Stimulated activated CD8-positive, alpha-beta memory T cell treated with anti-CD3 and anti-CD28 coated beads, Interleukin-15, amount 100 ng/mL, for 1 hour (primary cell): Measurements from ENCODE around the gene SH3PXD2A.
"Not testable (repeated sequence)": the region's sequence is repeated elsewhere in the genome, so short reads cannot be mapped to it uniquely, and the experiment has no call there.

Experiments
- DNase-seq: peaks from one replicate; pipeline ENCODE4 v3.0.0-alpha.2; 2020; ENCODE audit warnings: low read depth

The SH3PXD2A gene

DNA sequence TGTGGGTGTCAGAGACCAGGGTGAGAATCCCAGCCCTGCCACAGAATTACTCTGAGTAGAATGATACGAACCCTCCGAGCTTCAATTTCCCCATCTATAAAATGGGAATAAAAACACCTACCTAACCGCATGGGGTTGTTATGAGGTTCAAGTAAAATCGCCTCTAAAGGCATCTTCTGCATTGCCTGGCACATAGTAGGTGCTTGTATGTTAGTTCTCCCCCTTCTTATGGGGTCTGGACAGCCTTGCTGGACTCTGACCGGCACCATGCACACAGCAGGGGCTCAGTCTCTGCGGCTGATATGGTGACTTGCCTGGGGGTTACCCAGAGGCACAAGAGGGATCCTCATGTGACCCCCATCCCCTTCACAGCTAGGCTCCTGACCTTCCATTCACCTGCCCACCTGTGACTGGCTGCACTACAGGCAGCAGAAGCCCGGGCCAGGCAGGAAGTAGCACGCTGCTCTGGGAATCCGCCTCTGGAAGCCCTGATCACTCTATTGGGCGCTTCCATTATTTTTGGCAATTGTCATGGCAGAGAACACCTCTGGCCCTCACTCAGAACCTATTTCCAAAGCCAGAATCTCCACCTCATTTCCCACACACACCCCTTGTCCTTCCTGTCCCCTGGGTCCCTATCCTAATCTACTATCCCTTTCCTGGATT is 6.0 kb downstream of the SH3PXD2A start:
- DNase-seq: no peak

DNA sequence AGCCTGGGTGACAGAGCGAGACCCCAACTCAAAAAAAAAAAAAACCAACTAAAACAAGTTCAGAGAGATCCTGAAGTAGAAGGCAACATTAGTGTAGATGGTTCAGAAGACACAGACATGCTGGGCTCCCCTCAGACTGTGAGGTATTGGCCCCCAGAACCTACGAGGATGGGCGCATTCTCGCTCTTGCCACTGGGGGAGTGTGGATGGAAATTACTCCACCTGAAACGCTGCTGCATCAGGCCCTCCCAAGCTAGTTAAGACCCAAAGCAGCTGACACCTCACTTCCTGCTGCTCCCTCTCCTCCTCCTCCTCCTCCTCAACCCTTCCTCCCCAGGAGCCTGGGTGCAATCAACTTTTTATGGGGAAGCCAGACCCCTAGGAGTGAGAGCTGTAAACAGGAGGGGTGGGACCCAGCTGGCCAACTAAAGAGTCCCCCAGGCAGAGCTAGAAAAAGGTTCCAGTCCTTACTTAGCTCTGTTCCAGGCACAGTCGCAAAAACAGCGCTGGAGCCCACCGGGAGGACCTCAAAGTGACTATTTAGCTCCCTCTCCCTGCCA is 7.4 kb downstream of the SH3PXD2A start:
- DNase-seq: no peak

DNA sequence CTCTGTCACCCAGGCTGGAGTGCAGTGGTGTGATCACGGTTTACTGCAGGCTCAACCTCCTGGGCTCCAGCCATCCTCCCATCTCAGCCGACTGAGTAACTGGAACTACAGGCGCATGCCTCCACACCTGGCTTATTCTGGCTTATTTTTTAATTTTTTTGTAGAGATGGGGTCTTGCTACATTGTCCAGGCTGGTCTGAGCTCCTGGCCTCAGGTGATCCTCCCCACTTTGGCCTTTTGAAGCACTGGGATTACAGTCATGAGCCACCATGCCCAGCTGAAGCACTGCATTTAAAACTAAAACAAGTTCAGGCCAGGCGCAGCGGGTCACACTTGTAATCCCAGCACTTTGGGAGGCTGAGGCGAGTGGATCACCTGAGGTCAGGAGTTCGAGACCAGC is 8.0 kb downstream of the SH3PXD2A start:
- no peak for DNase-seq

DNA sequence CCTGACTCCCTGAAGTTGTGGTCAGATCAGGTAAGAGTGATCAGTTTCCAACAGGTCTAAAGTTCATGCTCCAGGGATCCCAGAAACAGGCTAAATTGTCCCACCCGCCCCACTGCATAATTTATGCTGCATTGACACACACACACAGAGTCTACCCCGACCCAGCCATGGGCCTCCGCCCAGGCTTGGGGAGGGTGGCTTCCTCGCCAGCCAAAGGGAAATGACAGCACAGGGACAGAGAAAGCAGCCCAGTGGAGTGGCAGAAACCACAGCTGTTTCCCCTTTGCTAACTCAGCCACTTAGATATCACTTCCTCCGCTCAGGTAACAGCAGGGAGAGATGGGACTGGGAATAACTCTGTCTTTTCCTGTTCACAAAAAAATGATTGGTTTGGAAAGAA is 9.4 kb downstream of the SH3PXD2A start:
- peak; percentile 4 for DNase-seq

DNA sequence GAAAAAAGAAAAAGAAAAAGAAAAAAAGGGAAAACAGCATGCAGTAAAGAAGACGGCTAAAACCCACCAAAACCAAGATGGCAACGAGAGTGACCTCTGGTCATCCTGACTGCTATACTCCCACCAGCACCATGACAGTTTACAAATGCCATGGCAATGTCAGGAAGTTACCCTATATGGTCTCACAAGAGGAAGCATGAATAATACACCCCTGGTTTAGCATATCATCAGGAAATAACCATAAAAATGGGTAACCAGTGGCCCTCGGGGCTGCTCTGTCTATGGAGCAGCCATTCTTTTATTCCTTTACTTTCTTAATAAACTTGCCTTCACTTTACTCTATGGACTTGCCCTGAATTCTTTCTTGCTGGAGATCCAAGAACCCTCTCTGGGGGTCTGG is 10.0 kb downstream of the SH3PXD2A start:
- not testable (repeated sequence) for DNase-seq

DNA sequence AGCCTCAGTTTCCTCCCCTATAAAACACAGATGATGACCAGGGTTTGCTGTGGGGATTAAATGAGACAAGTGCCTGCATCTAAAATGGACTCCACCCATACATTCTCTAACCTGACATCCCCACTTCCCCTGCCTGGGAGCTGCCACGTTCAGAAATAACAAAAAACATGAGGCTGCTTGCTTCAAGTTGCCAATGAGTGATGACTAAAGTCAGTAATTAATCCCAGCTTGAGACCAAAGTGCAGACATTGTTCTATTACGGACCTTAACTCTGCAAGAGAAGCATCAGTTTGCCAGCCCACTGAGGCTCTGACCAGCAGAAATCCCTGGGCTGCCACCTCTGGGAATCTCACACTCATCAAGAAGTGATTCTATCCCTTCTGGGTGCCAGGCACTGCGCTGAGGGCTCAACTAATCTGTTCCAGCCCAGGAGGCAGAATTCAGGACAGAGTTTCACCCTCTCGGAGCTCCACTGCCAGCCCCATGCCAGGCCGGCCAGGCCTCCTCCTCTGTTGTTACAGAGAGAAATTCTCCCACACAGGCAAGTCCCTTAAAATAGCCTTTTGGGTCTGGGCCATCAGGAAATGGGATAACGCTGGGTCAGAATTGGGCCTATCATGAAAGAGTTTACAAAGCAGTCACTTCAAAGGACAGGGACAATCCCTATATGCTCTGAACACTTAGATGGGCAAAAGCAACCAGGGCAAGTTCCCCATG is 11.4 kb downstream of the SH3PXD2A start:
- DNase-seq: no peak

DNA sequence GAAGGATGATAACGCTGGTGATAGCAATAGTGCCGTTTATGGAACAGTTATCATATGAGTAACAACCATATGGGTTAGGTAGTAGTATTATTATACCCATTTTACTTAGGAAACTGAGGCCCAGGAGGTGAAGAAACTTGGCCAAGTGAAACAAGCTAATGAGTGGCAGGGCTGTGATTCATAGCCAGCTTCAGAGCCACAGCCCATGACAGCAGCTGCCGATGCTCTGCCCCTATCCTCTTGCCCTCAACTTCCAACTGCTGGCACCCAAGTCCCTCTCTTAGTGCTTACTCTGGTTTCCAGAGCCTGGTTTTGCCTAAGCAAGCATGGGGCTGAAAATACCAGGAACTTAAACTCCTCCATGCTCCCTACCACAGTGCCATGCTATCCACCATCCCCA is 12.3 kb downstream of the SH3PXD2A start:
- DNase-seq: no peak

DNA sequence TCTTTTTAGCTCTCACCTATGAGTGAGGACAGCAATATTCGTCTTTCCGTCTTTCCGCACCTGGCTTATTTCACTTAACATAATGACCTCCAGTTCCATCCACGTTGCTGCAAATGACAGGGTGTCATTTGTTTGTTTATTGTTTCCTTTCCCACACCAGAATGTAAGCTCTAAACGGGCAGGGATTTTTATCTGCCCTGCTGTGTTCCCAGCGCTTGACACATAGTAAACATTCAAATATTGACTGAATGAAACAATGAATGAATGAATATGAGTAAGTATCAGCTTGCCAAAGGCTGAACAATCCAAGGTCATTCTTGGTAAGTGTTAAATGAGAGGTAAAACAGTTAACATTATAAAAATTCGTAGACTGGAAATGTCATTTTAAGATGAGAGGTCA is 12.8 kb downstream of the SH3PXD2A start:
- DNase-seq: no peak

DNA sequence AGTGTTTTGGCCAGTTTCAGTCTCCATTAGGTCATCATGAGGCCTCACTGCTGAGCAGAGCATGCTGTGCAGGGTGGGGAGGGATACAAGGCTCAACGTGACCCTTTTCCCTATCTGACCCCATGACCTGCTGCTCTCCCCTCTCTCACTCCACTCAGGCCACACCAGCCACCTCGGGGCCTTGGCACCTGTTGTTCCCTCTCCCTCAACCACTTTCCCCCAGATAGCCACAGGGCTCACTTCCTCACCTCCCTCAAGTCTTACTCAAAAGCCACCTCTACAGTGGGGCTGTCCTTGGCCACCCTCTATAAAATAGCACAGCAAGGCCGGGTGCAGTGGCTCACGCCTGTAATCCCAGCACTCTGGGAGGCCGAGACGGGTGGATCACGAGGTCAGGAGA is 13.9 kb downstream of the SH3PXD2A start:
- DNase-seq: no peak

DNA sequence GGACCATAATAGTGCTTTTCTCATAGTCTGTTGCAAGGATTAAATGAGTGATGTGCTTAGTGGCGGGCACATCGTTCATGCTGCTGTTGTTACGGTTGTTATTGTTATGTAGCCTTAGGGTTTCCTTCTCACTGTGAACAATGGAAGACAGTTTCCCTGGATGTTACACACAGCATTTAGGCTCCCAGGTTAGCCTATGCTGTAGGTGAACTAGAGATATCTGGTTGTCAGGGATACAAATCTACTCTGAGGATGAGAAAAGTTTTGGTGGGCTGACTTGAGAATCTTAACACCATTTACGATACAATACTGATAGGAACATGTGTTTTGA is 14.7 kb downstream of the SH3PXD2A start:
- no peak for DNase-seq

DNA sequence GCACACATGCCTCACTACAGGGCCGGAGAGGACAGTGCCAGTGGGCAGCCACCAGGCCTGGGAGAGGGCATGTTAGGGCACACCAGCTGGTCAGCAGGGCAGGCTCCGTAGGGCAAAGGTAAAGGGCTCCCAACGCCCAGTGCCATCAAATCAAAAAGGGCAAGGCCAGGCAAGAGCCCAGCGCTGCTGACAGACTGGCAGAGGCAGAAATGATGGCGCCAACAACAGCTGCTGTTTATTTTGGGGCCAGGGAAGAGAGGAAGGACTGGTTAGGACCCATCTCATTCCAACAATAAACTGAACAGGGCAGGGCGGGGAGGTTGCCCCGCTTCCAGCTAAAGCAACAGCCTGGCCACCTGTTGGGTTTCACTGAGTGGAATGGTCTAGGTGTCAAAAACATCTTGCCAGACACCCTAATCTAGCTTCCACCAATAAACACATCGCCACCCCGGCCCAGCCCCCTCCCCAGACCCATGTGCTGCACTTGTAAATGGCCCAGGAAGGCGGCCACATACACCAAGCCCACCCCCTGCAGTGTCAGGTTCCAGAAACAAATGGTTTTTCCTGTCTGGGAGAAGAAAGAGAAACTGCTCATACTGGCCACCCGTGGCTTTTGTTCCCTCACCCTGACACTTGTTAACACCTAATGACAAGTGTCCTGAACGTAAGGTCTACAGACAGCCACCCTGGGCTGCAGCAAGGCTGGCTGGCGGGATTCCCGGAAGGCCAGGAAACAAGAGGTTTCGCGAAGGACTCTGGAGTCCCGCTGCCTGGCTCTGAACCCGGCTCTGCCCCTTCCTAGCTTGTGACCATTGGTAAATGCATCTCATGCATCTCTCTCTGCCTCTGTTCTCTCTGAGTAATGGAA is 15.3 kb downstream of the SH3PXD2A start:
- no peak for DNase-seq

DNA sequence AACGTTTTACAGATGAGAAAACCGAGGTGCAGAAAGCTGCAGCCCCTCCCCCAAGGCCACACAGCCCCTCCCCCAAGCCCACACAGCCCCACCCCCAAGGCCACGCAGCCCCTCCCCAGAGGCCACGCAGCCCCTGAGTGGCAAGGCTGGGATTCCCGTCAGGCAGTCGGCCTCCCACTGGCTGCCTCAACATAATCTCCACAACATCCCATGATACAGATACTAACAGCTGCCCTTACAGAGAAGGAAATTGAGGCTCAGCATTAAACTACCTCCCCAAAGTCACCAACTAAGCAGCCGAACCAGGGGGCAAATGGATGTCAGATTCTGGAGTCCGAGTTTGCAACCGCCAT is 15.9 kb downstream of the SH3PXD2A start:
- DNase-seq: no peak

DNA sequence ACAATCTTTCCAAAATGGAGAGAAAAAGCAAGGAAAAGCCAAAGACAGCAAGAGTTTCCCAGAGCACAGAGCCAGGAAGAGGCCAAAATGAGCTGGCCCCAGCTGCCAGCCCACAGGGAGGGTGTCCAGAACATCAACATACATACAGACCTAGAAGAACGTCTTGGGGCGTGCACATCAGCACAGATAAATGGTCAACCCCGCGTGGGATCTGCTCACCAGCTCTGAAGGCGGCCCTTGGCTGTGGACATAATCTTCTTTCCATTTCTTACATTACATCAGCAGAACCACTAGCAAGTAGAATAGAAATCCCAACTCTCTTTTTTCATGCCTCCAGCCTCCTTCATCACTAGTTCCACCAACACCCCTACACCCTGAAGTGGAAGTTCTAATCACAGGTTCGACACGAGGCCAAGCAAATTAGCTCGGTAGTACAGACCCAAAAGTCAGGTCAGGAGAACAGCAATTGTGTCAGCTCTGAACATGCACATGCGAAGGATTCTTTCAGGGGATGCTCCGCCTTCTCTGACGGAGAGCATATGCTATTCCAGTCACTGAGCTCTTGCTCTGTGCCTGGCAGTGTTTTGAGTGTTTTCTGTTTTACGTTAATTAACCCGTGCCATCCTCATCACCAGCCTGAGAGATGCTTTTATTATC is 16.4 kb downstream of the SH3PXD2A start:
- no peak for DNase-seq

DNA sequence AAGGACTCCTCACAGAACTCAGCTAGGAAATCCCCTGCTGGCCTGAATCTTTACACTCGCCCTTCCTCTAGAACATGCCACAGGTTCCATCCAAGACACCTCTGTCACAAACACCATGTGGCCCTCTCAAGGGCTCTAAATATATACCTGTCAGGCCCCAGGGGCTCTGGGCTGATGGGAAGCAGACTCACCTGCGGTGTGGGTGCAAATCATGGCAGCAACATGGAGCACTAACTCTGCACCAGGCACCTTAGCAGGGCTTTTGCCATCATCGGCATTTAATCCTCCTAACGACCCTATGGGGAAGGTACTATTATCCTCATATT is 17.3 kb downstream of the SH3PXD2A start:
- DNase-seq: no peak

DNA sequence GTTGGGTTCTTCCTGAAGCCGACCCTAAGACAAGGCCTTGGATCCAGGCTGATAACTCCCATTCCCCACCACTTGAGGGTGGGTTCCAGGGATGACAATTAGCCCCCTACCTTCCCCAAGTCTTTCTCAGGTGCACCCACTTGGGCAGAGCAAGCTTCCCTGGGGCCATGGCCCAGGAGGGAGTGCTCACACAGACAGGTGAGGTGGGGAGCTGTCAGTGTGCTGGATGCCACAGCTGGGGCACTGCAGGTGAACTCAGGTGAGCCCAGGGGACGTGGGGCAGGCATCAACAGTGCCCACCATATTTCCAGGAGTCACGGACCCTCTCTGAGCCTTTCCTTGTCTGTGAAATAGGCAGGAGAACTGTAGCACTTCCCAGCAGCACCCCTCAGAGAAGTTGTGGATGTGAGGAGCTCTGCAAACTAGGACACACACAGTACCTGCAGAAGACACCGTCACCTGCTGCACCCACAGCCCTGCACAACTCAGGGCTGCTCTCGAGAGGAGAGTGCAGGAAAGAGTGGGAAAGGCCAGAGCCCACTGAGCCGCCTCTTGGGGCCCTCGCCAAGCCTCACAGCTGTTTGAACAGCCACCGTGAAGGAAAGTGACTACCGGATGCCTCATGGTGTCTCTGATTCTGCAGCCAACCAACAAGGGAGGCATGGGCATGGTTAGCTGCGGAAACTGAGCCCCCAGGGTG is 17.9 kb downstream of the SH3PXD2A start:
- no peak for DNase-seq

DNA sequence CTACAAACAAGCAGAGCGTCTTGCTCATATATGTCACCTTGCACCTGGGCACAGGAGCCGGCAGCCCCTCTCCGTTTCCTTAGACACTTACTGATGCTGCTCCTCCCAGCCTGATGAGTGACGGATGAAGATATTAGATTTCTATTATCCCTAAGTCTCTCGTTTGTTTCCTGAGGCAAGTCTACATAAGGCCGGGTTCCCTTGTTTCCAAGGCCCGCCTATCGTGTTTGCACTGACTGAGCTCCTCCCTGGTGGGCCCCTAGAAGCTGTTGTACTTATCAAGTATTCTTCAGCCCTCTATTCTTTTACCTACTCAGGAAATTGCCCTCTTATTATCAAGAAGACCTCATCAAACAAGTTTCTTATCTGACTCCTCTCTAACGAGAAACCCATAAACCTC is 18.5 kb downstream of the SH3PXD2A start:
- DNase-seq: no peak

DNA sequence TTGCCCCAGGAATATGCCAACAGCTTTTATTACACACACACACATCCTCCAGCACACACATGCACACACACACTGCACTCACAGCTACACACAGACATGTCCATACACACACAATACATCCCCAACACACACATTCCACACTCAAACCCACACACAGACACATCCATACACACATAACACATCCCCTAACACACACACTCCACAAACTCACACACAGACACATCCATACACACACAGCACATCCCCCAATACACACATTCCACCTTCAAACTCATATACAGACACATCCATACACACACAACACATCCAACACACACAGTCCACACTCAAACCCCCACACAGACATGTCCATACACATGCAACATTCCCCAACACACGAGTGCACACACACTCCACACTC is 19.1 kb downstream of the SH3PXD2A start:
- no peak for DNase-seq

DNA sequence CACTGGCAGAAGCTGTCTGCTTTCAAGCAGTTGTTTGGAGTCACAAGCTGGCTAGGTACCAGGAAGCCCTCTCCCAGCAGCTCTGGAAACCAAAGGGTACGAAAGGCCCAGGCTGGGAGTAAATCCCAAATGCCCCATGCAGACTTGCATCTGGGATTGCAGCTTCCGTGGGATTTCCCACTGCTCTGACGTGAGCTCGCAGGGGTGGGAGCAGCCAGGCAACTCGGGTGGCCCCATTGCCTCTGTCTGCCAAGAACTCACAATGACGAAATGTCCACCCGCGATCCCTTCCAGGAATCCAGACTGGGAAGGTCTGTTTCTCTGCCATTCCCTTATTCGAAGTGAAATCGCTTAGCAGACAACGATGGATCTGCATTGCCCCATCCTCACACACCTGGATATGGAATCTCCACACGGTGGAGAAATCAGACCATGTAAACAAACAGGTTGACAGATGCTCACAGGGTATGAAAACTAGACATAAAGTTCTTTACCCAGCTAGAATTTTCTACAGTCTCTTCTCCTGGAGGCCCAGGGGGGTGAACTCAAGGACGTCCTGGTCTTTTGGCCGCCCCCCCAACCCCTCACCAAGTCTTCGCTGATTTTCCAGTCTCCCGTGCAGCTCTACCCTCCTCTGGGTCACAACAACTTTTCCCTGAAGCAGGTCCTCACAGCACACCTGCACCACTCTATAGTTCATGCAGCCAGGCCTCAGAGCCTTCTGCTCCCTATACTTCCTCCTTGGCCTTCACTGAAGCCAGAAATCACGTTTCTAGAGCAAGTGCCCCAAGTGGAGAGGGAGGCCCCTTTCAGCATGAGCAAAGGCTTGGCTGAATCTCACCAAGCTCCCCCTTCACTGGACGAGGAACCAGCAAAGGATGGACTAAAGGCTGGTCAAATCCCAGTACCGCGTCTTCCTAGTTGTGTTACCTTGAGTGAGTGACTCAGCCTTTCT is 20.0 kb downstream of the SH3PXD2A start:
- no peak for DNase-seq

DNA sequence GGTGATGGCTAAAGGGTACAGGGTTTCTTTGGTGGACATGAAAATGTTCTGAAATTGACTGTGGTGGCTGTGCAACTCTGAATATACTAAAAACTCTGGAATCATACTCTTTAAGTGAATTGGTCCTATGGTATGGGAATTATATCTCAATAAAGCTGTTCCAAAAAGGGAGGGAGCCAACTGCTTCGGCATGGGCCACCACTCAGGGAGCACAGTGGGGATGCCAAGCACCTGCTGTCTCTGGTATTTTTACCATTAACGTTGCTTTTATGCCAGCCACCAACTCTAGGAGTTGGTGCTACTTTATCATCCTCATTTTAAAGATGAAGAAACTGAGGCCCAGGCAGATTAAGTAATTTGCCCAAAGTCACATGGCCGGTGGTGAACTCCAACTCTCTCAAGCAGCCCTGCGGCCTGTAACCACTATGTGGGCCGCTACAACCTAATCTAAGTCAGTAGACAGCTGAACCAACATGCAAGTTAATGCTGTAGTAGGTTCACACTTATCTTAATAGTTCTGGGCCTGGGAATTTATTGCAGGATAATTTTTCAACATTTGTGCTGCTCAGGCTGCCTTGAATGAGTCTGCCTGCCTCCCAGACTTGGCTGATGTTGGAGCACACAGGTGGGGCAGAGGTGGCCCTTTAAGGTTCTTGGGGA is 20.8 kb downstream of the SH3PXD2A start:
- DNase-seq: no peak

DNA sequence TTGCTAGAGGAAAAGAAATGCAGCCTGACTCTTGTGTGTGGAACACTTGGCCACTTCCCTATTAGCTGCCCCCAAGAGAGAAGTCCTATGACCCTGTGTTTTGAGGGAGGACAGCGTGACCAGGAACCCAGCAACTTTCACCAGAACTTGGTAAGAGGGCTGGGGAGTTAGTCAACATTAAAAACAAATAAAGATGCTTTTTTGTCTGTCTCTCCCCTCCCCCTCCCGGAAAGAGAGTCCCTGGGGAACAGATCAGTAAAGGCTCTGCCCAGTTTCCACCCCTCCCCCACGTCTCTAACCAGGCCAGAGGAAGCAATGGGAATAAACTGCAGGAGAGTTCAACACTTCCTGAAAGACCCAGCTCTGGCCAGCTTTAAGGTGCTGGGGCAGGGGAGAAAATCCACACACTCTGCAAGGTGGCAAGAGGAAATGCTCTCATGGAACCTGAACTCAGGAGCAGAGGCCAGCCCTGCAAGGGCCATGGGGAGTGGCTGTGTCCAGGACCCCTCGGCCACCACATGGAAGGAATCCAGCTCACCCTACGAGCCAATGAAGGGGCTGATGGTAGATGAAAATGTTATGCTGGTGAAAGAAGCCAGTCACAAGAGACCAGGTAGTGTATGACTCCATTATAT is 21.5 kb downstream of the SH3PXD2A start:
- no peak for DNase-seq
